Sigmoid colon (tissue), 4 donors: ENCODE measurements around the gene ABCC4.

Source experiments
- CTCF ChIP-seq, 4 experiments: fragments of 450-650 bp in 3 of 4; fragments of 200-600 bp in 1 of 4; IDR thresholded peaks; one replicate each; pipeline ENCODE4 v1.5.1; 2016 to 2019; ENCODE audit warnings: antibody characterized with exemption in 4 of 4, mild to moderate bottlenecking in 3 of 4, moderate library complexity in 2 of 4
- EP300 ChIP-seq, 4 donors: sonication (generic); formaldehyde crosslinking; IDR thresholded peaks; one replicate each; pipeline ENCODE4 v1.6.1; 2017; ENCODE audit warnings: antibody characterized with exemption in 4 of 4
- POLR2A ChIP-seq, 2 donors: fragments of 450-650 bp; IDR thresholded peaks; one replicate each; pipeline ENCODE4 v1.6.1; 2016; ENCODE audit warnings: antibody characterized with exemption in 2 of 2, mild to moderate bottlenecking in 2 of 2, moderate library complexity in 2 of 2
- POLR2AphosphoS5 ChIP-seq, 4 donors: sonication (generic); formaldehyde crosslinking; IDR thresholded peaks; one replicate each; pipeline ENCODE4 v1.6.1; 2017; ENCODE audit warnings: antibody characterized with exemption in 4 of 4

- TF ChIP-seq CTCF (IDR thresholded peaks at IDR 0.05) = no peak
- TF ChIP-seq EP300 (IDR thresholded peaks at IDR 0.05) = no peak
- no peak for TF ChIP-seq POLR2AphosphoS5 (IDR thresholded peaks at IDR 0.05)
- no peak for TF ChIP-seq POLR2A (IDR thresholded peaks at IDR 0.05)
Measured at GRCh38 chr13:95304453-95304852, 3.2 kb upstream of the ABCC4 start.
